Activated CD4-positive, alpha-beta T cell treated with anti-CD3 and anti-CD28 coated beads for 1 hour (primary cell): Measurements from ENCODE around the gene BCAS2.
"Not testable (repeated sequence)": the region's sequence is repeated elsewhere in the genome, so short reads cannot be mapped to it uniquely, and the experiment has no call there.

Source experiments
- DNase-seq: peaks from one replicate; pipeline ENCODE4 v3.0.0-alpha.2; 2020

The BCAS2 gene

GRCh38 chr1:114581335-114582287 is at the start of gene BCAS2:
Gene BCAS2, minus strand, starts transcription at chr1:114581615. Its CDS starts 24 bp downstream, at chr1:114581591.
- DNase-seq, result peak; percentile 92

- no peak for DNase-seq
Measured at GRCh38 chr1:114627107-114627506, 45.7 kb upstream of the BCAS2 start.

- DNase-seq, result no peak
Measured at GRCh38 chr1:114623364-114623763, 41.9 kb upstream of the BCAS2 start.

- no peak for DNase-seq
Measured at GRCh38 chr1:114620419-114620818, 39.0 kb upstream of the BCAS2 start.

- DNase-seq, result no peak
Measured at GRCh38 chr1:114618606-114619005, 37.2 kb upstream of the BCAS2 start.

GRCh38 chr1:114610546-114611245 is 29.3 kb upstream of the BCAS2 start:
- DNase-seq, result no peak

GRCh38 chr1:114609826-114610225 is 28.4 kb upstream of the BCAS2 start:
- no peak for DNase-seq

GRCh38 chr1:114609026-114609425 is 27.6 kb upstream of the BCAS2 start:
- no peak for DNase-seq

GRCh38 chr1:114607223-114607622 is 25.8 kb upstream of the BCAS2 start:
- no peak for DNase-seq

- no peak for DNase-seq
Measured at GRCh38 chr1:114597949-114598348, 16.5 kb upstream of the BCAS2 start.

GRCh38 chr1:114595602-114596001 is 14.2 kb upstream of the BCAS2 start:
- DNase-seq, result no peak

- no peak for DNase-seq
Measured at GRCh38 chr1:114594046-114594445, 12.6 kb upstream of the BCAS2 start.

GRCh38 chr1:114589122-114589521 is 7.7 kb upstream of the BCAS2 start:
- no peak for DNase-seq

GRCh38 chr1:114588196-114588689 is 6.8 kb upstream of the BCAS2 start:
- DNase-seq, result no peak

GRCh38 chr1:114587203-114587991 is 6.0 kb upstream of the BCAS2 start:
- no peak for DNase-seq

- no peak for DNase-seq
Measured at GRCh38 chr1:114586513-114587047, 5.2 kb upstream of the BCAS2 start.

- DNase-seq, result no peak
Measured at GRCh38 chr1:114585231-114585630, 3.8 kb upstream of the BCAS2 start.

GRCh38 chr1:114574365-114574764 is 7.0 kb downstream of the BCAS2 start:
- DNase-seq, result no peak

GRCh38 chr1:114564141-114564540 is 17.3 kb downstream of the BCAS2 start:
- no peak for DNase-seq

GRCh38 chr1:114562978-114563510 is 18.4 kb downstream of the BCAS2 start:
- not testable (repeated sequence) for DNase-seq

- DNase-seq, result no peak
Measured at GRCh38 chr1:114561333-114561732, 20.1 kb downstream of the BCAS2 start.

GRCh38 chr1:114559356-114559755 is 22.1 kb downstream of the BCAS2 start:
- DNase-seq, result no peak
